ENCODE data around the gene SLC25A13. TPM values are rescaled to one million over a fixed set of nuclear protein-coding genes. Genes with fewer than 3 reads are reported as not detected.
"Not testable (repeated sequence)": the region's sequence is repeated elsewhere in the genome, so short reads cannot be mapped to it uniquely, and the experiment has no call there.

Gene SLC25A13
- total RNA-seq, 1 experiment from 2014 or later = 124 TPM

DNA sequence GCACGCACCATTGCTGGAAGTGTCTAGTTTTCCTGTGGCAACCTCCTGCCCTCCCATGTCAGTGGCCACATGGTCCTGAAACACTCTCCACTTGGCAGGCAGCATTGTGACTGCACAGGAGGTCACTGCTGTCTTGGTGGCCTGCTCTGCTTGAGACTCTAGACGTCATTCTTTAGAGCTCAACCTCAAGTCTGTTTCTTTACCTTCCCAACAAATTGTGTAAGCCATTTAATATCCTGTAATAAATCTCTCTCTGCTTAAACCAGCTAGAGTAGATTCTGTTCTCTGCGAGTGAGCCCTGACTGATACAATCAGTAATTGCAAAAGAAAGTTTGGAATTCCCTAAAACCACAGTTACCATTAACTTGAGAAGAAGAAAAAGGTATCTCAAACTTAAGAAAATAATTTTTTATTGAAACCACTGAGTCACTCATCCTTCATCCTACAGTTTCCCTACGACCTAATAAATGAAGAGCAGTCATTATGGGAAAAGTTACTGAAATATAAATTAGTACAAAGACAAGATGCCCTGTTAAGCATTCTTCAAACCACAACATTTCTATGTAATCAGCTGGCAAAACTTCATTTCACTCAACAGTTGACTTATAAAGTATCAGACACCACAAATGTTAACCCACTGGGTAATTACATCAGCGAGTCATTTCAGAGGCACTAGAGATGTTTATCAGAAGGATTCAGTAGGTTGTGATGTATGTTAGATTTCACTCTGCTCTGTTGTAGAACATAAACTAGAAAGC is 18.0 kb downstream of the SLC25A13 start:
- in situ Hi-C loops (cut with HindIII; ENCODE audit: low sequenced_read_pairs) = no loop called here
- no peak for DNase-seq (ENCODE audit: low spot score)

DNA sequence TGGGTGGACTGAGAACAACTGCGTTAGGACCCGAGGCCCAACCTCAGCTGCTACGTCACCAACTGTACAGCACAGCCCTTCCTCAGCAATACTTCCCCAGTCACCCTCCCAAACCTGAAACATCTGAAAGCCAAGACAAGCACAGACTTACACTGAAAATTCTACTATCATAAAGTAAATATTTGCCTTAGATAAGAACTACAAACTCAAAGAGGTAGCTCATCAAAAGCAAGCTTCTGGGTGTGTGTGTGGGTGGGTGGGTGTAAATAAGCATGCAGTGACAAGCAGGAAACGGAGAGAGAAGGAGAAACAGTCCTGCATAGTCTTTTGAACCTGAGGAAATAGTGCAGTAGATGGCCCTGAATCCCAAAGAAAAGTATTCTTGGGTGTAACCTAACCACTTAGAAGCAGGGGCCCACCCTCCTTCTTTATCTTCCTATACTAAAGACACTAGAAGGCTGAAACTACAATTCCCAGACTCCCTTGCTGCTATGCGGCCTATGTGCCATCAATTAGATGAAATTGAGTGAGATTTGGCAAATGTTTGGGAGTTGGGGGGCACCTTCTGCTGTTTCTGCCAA is 18.7 kb downstream of the SLC25A13 start:
- in situ Hi-C loops (cut with HindIII; ENCODE audit: low sequenced_read_pairs) = no loop called here
- no peak for DNase-seq (ENCODE audit: low spot score)

- in situ Hi-C loops (cut with HindIII; ENCODE audit: low sequenced_read_pairs) = no loop called here
- no peak for DNase-seq (ENCODE audit: low spot score)
Observed at GRCh38 chr7:96300986-96301385, 20.9 kb downstream of the SLC25A13 start.

- in situ Hi-C loops (cut with HindIII; ENCODE audit: low sequenced_read_pairs) = no loop called here
- no peak for DNase-seq (ENCODE audit: low spot score)
Observed at GRCh38 chr7:96300502-96300901, 21.4 kb downstream of the SLC25A13 start.

DNA sequence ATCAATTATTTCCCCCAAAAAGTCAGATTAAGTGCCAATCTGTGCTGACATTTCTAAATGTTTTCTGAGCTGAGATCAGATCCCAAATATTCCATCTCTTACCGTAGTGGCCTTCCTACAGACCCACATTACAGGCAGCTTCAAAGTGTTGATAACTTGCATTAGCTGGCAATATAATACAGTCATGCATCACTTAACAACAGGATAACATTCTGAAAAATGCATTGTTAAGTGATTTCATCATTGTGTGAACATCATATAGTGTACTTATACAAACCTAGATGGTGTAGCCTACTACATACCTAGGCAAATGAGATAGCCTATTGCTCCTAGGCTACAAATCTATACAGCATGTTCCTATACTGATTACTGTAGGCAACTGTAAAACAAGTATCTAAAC is 22.4 kb downstream of the SLC25A13 start:
- in situ Hi-C loops (cut with HindIII; ENCODE audit: low sequenced_read_pairs) = no loop called here
- DNase-seq (ENCODE audit: low spot score) = no peak

DNA sequence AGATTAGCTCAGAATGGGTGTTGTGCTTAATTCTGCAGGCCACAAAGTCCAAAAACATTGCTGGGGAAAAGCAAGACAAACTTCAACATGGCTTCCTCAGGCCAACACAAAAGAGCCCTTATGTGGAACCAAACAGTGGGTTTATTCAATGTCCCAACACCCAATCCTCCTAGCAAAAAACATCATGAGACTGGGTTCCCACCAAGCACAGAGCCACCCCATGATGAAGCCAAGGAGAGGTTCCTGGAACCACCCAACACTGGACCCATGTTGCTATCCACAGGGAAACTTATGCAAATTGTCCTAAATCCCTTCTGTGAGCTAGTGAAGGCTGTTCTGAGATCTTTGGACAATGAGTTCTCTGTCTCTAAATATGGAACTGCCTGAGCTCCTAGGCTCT is 24.0 kb downstream of the SLC25A13 start:
- DNase-seq (ENCODE audit: low spot score) = no peak
- in situ Hi-C loops (cut with HindIII; ENCODE audit: low sequenced_read_pairs) = no loop called here

GRCh38 chr7:96297446-96297845 is 24.5 kb downstream of the SLC25A13 start:
- DNase-seq (ENCODE audit: low spot score); in situ Hi-C loops (cut with HindIII; ENCODE audit: low sequenced_read_pairs): not testable (repeated sequence)

- DNase-seq (ENCODE audit: low spot score); in situ Hi-C loops (cut with HindIII; ENCODE audit: low sequenced_read_pairs): not testable (repeated sequence)
Observed at GRCh38 chr7:96293911-96294310, 28.0 kb downstream of the SLC25A13 start.

DNA sequence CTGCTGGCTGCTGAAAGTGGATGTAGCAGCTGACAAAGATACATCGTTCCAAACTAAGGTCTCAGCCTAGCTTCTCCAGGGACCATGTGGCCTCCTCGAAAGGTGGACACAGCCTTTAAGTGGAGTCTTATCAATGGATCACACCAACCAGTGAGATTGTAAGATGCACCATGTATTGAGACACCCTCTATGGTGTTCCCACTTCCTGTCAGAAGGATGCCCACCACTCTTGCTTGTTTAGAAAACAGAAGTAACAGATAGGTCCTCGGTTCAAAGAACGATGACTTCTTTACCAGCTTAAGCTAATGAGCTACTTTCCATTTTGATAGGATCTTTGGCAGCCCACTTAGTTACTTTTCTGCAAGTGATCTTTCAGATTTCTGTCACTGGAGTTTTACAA is 34.3 kb downstream of the SLC25A13 start:
- in situ Hi-C loops (cut with HindIII; ENCODE audit: low sequenced_read_pairs) = no loop called here
- DNase-seq (ENCODE audit: low spot score) = no peak

GRCh38 chr7:96287132-96287531 is 34.8 kb downstream of the SLC25A13 start:
- in situ Hi-C loops (cut with HindIII; ENCODE audit: low sequenced_read_pairs) = no loop called here

GRCh38 chr7:96285579-96285978 is 36.3 kb downstream of the SLC25A13 start:
- in situ Hi-C loops (cut with HindIII; ENCODE audit: low sequenced_read_pairs) = no loop called here
- no peak for DNase-seq (ENCODE audit: low spot score)

More at GRCh38 chr7:96287132-96287531, 34.8 kb downstream of the SLC25A13 start:
- no peak for DNase-seq (ENCODE audit: low spot score)

GRCh38 chr7:96284835-96285234 is 37.1 kb downstream of the SLC25A13 start:
- no peak for DNase-seq (ENCODE audit: low spot score)
- in situ Hi-C loops (cut with HindIII; ENCODE audit: low sequenced_read_pairs) = no loop called here

- in situ Hi-C loops (cut with HindIII; ENCODE audit: low sequenced_read_pairs) = no loop called here
- DNase-seq (ENCODE audit: low spot score) = no peak
Observed at GRCh38 chr7:96284240-96284639, 37.7 kb downstream of the SLC25A13 start.

GRCh38 chr7:96282835-96283234 is 39.1 kb downstream of the SLC25A13 start:
- in situ Hi-C loops (cut with HindIII; ENCODE audit: low sequenced_read_pairs) = no loop called here
- no peak for DNase-seq (ENCODE audit: low spot score)

DNA sequence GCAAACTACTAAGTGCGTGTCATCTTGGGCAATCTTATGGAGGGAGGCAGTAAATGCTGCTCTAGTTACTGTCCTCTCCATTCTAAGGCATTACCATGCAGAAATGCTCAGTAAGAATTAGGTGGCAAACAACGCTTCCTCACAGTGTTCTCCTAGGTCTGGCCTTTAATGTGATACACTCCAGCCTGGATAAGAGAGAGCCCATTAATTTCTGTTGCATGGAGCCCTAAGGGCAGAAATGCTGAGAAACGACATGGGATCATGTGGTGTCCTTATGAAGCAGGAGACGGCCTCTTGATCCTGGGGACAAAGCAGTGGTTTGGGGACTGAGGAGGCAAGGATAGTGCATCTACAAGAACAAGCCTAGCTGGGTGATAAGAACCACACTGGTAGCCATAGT is 44.0 kb downstream of the SLC25A13 start:
- in situ Hi-C loops (cut with HindIII; ENCODE audit: low sequenced_read_pairs) = no loop called here
- no peak for DNase-seq (ENCODE audit: low spot score)

DNA sequence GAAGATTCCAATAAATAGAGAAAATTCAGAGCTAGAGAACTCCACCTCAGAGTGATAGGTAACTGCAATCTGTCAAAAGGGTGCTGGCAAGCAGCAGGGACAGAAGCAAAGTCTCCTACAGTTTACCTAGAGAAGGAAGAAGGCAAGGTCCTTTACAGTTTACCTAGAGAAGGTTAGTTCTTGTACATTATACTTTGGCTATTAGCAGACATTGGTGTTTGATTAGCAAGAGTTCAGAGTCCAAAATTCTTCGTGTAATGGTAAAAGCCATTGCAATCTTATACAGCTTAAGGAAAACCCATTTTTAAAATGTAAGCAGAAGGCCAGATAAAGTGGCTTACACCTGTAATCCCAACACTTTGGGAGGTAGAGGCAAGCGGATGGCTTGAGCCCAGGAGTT is 45.9 kb downstream of the SLC25A13 start:
- in situ Hi-C loops (cut with HindIII; ENCODE audit: low sequenced_read_pairs) = no loop called here

DNA sequence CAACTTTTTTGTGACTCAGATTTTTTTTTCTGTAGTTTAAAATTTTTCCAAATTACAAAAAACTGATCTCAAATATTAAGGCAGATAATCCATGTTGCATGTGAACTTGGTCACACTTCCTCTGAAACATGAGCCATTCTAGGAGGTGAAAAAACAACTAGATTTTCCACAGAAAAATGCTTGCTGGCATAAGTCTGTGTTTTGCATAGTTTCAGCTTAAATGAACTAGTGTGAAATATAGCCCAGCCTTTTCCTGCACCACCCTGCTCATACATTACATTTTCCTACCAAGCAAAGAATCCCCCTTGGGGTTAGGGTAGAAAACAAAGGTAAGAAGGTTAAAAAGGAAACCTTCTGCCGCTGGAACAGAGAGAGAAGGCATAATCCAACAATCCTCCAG is 48.2 kb downstream of the SLC25A13 start:
- in situ Hi-C loops (cut with HindIII; ENCODE audit: low sequenced_read_pairs) = no loop called here
- no peak for DNase-seq (ENCODE audit: low spot score)

More for the DNA sequence above, 45.9 kb downstream of the SLC25A13 start:
- no peak for DNase-seq (ENCODE audit: low spot score)

DNA sequence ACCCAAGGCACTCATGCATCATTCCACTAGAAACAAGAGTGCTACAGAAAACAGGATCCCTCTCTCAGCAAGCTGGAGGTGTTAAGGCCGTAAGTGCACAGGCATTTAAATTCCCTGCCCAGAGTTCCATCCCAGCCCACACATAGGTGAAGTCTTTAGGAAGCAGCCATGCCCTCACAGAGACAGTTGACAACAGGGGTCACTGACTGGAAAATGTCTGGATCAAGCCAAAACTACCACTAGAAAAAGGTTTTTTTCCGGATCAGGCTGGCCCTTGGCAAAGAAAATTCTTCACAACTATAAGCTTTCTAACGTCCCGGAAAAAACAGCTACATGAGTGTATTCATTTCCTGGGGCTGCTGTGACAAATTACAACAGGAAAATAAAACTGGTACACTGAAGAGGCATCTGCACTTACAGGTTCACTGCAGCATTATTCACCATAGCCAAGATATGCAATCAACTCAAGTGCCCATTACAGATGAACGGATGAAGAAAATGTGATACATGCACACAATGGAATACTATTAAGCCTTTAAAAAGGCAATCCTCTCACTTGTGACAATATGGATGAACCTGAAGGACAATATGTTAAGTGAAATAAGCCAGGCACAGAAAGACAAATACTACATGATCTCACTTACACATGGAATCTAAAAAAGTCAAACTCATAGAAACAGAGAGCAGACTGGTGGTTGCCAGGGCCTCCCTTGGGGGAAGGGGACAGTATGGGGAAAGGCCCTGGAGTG is 52.5 kb downstream of the SLC25A13 start:
- no peak for DNase-seq (ENCODE audit: low spot score)
- in situ Hi-C loops (cut with HindIII; ENCODE audit: low sequenced_read_pairs) = no loop called here

DNA sequence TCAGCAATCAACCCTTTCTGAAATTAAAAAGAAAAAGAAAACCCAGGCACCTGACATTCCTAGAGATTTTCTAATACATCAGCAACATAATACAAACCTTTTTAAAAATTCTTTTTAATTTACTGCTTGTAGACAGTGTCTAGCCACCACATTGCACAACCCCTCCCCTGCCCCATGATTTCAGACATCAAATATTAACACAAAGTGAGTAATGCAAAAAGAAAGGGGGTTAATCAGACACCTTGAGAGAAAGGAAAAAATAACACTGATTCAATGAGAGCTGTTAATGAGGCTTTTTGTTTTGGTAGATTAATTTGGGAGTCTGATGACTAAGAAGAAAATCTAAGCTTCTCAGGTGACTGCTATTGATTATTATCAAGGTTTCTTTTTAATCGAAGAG is 55.3 kb downstream of the SLC25A13 start:
- DNase-seq (ENCODE audit: low spot score) = no peak
- in situ Hi-C loops (cut with HindIII; ENCODE audit: low sequenced_read_pairs) = no loop called here

GRCh38 chr7:96266015-96266414 is 55.9 kb downstream of the SLC25A13 start:
- DNase-seq (ENCODE audit: low spot score) = no peak

More at GRCh38 chr7:96266015-96266414, 55.9 kb downstream of the SLC25A13 start:
- in situ Hi-C loops (cut with HindIII; ENCODE audit: low sequenced_read_pairs) = no loop called here
